GM19240 (cell line): Measurements from ENCODE around the gene BIRC5.

Source experiments
- DNase-seq: peaks from one replicate; pipeline ENCODE4 v3.0.0; 2011; ENCODE audit warnings: low spot score; ENCODE audit not compliant: insufficient read length

Gene BIRC5

GRCh38 chr17:78272181-78272913 is 58.3 kb downstream of the BIRC5 start:
- no peak for DNase-seq

- no peak for DNase-seq
These were observed 58.8 kb downstream of the BIRC5 start for GRCh38 chr17:78272914-78273258.

- DNase-seq: no peak
These were observed 59.8 kb downstream of the BIRC5 start for GRCh38 chr17:78273813-78274212.
